ENCODE data around the gene NPAS2. TPM values are rescaled to one million over a fixed set of nuclear protein-coding genes. Genes with fewer than 3 reads are reported as not detected.

NPAS2 gene
- polyA plus RNA-seq, 3 donors, result 10.6 to 12.0 (median 11.5) TPM

GRCh38 chr2:101036562-101036961, 216.6 kb downstream of the NPAS2 start:
- no peak for DNase-seq (ENCODE audit: low read depth in 3 of 3, low spot score in 2 of 3)

- DNase-seq (ENCODE audit: low read depth in 3 of 3, low spot score in 2 of 3), result no peak
Observed at GRCh38 chr2:101037161-101037755, 217.3 kb downstream of the NPAS2 start.

- DNase-seq (ENCODE audit: low read depth in 3 of 3, low spot score in 2 of 3), result no peak
Observed at GRCh38 chr2:101038455-101039255, 218.7 kb downstream of the NPAS2 start.

- no peak for DNase-seq (ENCODE audit: low read depth in 3 of 3, low spot score in 2 of 3)
Observed at GRCh38 chr2:101040072-101040471, 220.1 kb downstream of the NPAS2 start.

GRCh38 chr2:101040761-101041160, 220.8 kb downstream of the NPAS2 start:
- DNase-seq (ENCODE audit: low read depth in 3 of 3, low spot score in 2 of 3), result no peak

- DNase-seq (ENCODE audit: low read depth in 3 of 3, low spot score in 2 of 3), result no peak
Observed at GRCh38 chr2:101041413-101041812, 221.5 kb downstream of the NPAS2 start.

GRCh38 chr2:101045330-101045729, 225.4 kb downstream of the NPAS2 start:
- DNase-seq (ENCODE audit: low read depth in 3 of 3, low spot score in 2 of 3), result no peak

Other genes with a start within 250 kb of the NPAS2 start
- gene RPL31, start 182.2 kb downstream of the NPAS2 start, polyA plus RNA-seq (ENCODE audit: insufficient read length in 3 of 3), result 1,000 to 10,000 TPM; 2,845 to 3,234 (median 3,088) TPM

All from right renal cortex interstitium (tissue), 3 donors.